Bronchial epithelial cell (primary cell): ENCODE results near the gene SPINT2. TPM values are rescaled to one million over a fixed set of nuclear protein-coding genes. Genes with fewer than 3 reads are reported as not detected.
A peak's percentile ranks its signal among the peaks of the same experiment; 100 is the strongest.

Experiments used
- DNase-seq: peaks from one replicate; pipeline ENCODE4 v3.0.0-alpha.2; 2010; ENCODE audit warnings: low read depth
- FAIRE-seq: peaks from 2 replicates; lab custom pipeline; 2011; peaks lifted over from hg19 to GRCh38; lab: Jason Lieb, UNC
- H3K27me3 ChIP-seq: 2 replicates; pipeline ENCODE4 v1.5.1; 2011; ENCODE audit warnings: low read length; ENCODE audit not compliant: control insufficient read depth, insufficient read depth
- H3K36me3 ChIP-seq: 2 replicates; pipeline ENCODE4 v1.5.1; 2011; ENCODE audit warnings: low read length; ENCODE audit not compliant: control insufficient read depth, insufficient read depth
- H3K4me3 ChIP-seq: 2 replicates; pipeline ENCODE4 v1.5.1; 2011; ENCODE audit warnings: mild to moderate bottlenecking, low read depth, low read length, control low read depth
- CTCF ChIP-seq: IDR thresholded peaks from 2 replicates; pipeline ENCODE4 v1.5.1; 2011; ENCODE audit warnings: mild to moderate bottlenecking, moderate library complexity, low read length, control low read depth, inconsistent platforms; ENCODE audit not compliant: insufficient read depth, severe bottlenecking
- total RNA-seq: library from RNA; depleted of rRNA; stranded (reverse); fragments of >200 nt; gene quantifications from 2 replicates; pipeline ENCODE4 v1.2.1, GENCODE V29; 2014

Gene SPINT2, protein sequence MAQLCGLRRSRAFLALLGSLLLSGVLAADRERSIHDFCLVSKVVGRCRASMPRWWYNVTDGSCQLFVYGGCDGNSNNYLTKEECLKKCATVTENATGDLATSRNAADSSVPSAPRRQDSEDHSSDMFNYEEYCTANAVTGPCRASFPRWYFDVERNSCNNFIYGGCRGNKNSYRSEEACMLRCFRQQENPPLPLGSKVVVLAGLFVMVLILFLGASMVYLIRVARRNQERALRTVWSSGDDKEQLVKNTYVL
- total RNA-seq = 1,057 and 1,682 TPM in 2 replicates

DNA sequence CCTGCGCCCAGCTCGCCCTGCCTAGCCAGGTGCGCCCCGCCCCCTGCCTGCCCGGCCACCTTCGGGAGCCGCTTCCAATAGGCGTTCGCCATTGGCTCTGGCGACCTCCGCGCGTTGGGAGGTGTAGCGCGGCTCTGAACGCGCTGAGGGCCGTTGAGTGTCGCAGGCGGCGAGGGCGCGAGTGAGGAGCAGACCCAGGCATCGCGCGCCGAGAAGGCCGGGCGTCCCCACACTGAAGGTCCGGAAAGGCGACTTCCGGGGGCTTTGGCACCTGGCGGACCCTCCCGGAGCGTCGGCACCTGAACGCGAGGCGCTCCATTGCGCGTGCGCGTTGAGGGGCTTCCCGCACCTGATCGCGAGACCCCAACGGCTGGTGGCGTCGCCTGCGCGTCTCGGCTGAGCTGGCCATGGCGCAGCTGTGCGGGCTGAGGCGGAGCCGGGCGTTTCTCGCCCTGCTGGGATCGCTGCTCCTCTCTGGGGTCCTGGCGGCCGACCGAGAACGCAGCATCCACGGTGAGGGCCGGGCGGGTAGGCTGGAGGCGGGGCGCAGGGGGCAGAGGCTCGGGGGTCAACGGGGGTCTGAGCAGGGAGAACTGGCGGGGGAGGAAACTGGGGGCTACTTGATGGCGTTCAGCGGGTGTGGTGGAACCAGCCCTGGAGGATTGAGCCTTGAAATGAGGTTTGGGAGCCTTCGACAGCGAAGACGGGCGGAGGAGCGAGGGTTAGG, at the start of gene SPINT2:
Gene SPINT2, plus strand, starts transcription at position 88 of the 727 bp plus-strand sequence. Its CDS starts 320 bp downstream, at position 408.
- no peak for FAIRE-seq
- Histone ChIP-seq H3K27me3 (no peaks in the 10 kb centered on the region), H3K36me3 (no peaks in the 10 kb centered on the region), H3K4me3 (peak within 1 kb of the TSS; percentile 98)
- DNase-seq = no peak
- no peak for TF ChIP-seq CTCF

DNA sequence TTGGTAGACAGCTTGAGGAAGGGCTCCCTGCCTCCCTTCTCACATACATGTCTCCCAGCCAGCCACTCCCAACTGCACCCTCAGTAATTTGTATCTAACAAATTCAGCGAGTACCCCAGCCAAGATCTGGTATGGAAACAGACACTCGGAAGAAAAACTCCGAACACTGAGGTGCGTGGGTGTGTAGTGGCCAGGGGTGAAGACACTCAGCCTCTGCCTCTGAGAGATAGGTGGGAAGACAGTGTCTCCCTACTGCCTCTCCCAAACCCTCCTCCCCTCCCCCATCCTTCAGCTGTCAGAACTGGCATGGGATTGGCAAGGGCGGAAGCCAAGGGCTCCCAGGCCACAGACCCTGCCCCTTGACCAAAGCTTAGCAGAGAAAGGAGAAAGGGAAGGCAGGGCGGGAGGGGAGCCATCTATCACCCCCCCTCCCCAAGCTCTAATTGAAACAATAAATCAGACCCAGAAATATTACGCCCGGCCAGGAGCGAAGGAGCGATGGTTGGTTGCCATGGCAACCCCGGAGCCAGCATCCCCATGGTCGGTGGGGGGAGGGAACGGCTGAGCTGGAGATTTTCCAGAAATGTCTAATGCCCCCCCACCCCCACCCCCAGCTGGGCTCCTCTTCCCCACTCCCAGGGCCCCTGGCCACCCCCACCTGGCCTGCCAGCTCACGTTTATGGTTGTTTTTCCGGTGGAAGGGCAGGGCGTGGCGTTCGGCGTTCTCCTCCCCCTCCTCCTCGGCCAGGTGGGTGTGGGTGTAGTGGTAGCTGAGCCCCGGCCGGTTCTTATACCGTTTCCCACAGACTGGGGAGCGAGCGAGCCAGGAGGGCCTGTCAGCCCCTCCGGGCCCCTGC, 47.4 kb upstream of the SPINT2 start:
- DNase-seq (no peak), FAIRE-seq (no peak)
- TF ChIP-seq CTCF = no peak
- no peaks in the 10 kb centered on the region for H3K27me3 ChIP-seq
- H3K36me3 ChIP-seq = no peaks in the 10 kb centered on the region
- H3K4me3 ChIP-seq = no peak overlapping the region

GRCh38 chr19:38218204-38218603, 46.2 kb upstream of the SPINT2 start:
- Histone ChIP-seq H3K4me3 (no peak overlapping the region), H3K36me3 (no peaks in the 10 kb centered on the region), H3K27me3 (no peaks in the 10 kb centered on the region)
- DNase-seq (no peak), FAIRE-seq (no peak)
- no peak for TF ChIP-seq CTCF

DNA sequence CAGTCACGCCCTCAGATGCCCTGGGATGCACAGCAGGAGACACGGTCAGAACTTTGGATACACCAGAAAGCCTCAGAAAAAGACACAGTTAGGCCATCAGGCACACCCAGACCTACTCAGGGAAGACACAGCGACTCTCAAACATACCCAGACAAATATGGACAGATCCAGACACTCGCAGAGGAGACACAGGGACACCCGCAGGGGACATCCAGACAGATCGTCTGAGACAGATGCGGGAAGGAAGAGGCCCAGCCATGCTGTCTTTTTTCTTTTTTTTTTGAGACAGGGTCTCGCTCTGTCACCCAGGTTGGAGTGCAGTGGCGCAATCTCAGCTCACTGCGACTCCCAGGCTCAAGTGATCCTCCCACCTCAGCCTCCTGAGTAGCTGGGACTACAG, 45.2 kb upstream of the SPINT2 start:
- TF ChIP-seq CTCF = no peak
- no peak for DNase-seq
- no peak for FAIRE-seq
- no peaks in the 10 kb centered on the region for H3K36me3 ChIP-seq
- H3K27me3 ChIP-seq = no peaks in the 10 kb centered on the region
- H3K4me3 ChIP-seq = no peak overlapping the region

DNA sequence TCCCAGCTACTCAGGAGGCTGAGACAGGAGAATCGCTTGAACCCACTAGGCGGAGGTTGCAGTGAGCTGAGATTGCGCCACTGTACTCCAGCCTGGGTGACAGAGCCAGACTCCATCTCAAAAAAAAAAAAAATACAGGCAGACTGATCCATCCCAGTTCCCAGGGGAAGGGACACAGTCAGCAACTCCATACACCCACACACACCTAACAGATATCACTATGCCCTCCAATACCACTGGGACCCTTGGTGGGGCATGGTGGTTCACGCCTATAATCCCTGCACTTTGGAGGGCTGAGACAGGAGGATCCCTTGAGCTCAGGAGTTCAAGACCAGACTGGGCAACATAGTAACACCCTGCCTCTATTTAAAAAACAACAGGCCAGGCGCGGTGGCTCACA, 43.0 kb upstream of the SPINT2 start:
- TF ChIP-seq CTCF = no peak
- FAIRE-seq = no peak

More for the DNA sequence above, 43.0 kb upstream of the SPINT2 start:
- Histone ChIP-seq H3K4me3 (no peak overlapping the region), H3K27me3 (no peaks in the 10 kb centered on the region), H3K36me3 (no peaks in the 10 kb centered on the region)
- DNase-seq = no peak
